Ascending aorta (tissue), 2 donors: Measurements from ENCODE around the gene GIPR. TPM values are rescaled to one million over a fixed set of nuclear protein-coding genes. Genes with fewer than 3 reads are reported as not detected.

Source experiments
- DNase-seq, 2 donors: peaks; one replicate each; pipeline ENCODE4 v3.0.0-alpha.2; 2019; ENCODE audit warnings: low spot score in 2 of 2
- H3K27ac ChIP-seq, 2 donors: fragments of 200-600 bp; sonication (generic); one replicate each; pipeline ENCODE4 v1.5.1; 2016 to 2017; ENCODE audit warnings: mild to moderate bottlenecking in 1 of 2
- H3K27me3 ChIP-seq: fragments of 200-600 bp; sonication (generic); one replicate; pipeline ENCODE4 v1.5.1; 2017
- H3K36me3 ChIP-seq, 2 donors: fragments of 200-600 bp; sonication (generic); one replicate each; pipeline ENCODE4 v1.5.1; 2016
- H3K4me1 ChIP-seq, 2 donors: fragments of 200-600 bp; sonication (generic); one replicate each; pipeline ENCODE4 v1.5.1; 2016 to 2017; ENCODE audit warnings: mild to moderate bottlenecking in 1 of 2
- H3K4me3 ChIP-seq, 2 donors: fragments of 200-600 bp; sonication (generic); one replicate each; pipeline ENCODE4 v1.5.1; 2016 to 2017; ENCODE audit warnings: mild to moderate bottlenecking in 1 of 2
- H3K9me3 ChIP-seq, 2 donors: fragments of 200-600 bp; sonication (generic); one replicate each; pipeline ENCODE4 v1.5.1; 2016
- intact Hi-C: fragments of 100-400 bp; cut with DNase I; formaldehyde crosslinking; loops from one replicate; pipeline ENCODE4 v1.15.1; 2023
- total RNA-seq: library from RNA; depleted of rRNA; stranded (reverse); fragments of >200 nt; gene quantifications from one replicate; pipeline ENCODE4 v1.1.0, GENCODE V29; 2016
- TF ChIP-seq, protein P1 (sequence below), 3 experiments: fragments of 200-600 bp in 2 of 3; fragments of 450-650 bp in 1 of 3; sonication (generic) in 2 of 3; IDR thresholded peaks; one replicate each; pipeline ENCODE4 v1.5.1; 2016 to 2019; ENCODE audit warnings: antibody characterized with exemption in 3 of 3, mild to moderate bottlenecking in 1 of 3, moderate library complexity in 1 of 3

GIPR gene
- total RNA-seq, 1 donor from 2014 or later: not detected

DNA sequence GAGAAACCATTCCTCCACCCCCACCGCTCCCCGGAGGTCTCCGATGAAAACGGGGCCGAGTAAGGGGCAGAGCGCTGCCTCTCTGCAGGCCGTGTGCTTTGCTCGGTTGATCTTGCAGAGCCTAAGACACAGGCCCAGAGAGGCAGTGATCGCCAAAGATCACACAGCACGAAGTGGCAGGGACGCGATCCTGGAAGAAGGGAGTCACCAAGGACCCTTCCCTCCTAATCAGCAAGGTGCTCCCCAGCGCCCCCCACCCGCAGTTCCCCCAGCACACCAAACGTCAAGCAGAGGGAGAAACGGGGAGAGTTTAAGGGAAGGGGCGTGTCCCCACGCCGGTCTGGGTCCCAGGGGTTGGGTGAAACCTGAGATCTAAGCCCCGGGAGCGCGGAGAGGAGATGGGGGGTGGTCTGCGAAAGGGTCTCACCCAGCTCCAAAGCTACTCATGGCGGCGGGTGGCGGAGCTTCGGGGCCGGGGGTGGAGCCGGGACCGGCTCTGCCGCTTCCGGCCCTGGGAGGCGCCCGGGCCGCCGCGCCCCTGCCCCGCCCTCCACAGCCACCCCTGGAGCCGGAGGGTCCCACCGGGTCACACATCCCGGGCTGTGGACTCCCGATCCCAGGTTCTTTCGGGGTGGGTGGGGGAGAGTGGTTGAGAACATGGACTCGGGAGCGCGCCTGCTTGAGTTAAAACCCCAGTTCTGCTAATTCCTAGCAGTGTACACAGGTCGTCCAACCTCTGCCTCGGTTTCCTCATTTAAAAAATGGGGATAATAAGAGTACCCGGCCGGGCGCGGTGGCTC, 28.9 kb upstream of the GIPR start, which contains the start of gene EML2:
Gene EML2, minus strand, starts transcription at position 468 of the 800 bp plus-strand sequence. Its CDS starts 21 bp downstream, at position 447.
- intact Hi-C loops: loop anchor here (10.0 kb wide), 1 partner anchor 214 kb away; the partner anchor contains the start of gene ERCC1
- Histone ChIP-seq H3K4me1 (peaks cover 7 to 26% of the 10 kb centered on the region in 2 donors), H3K27me3 (no peaks in the 10 kb centered on the region), H3K9me3 (no peaks in the 10 kb centered on the region), H3K36me3 (no peaks in the 10 kb centered on the region), H3K4me3 (peak within 1 kb of the TSS; percentile 58 to 84), H3K27ac (peak within 1 kb of the TSS in 1 of 2 donors; percentile 52)
- peak in 1 of 2 donors; percentile 72 for DNase-seq
- TF ChIP-seq, protein P1, sequence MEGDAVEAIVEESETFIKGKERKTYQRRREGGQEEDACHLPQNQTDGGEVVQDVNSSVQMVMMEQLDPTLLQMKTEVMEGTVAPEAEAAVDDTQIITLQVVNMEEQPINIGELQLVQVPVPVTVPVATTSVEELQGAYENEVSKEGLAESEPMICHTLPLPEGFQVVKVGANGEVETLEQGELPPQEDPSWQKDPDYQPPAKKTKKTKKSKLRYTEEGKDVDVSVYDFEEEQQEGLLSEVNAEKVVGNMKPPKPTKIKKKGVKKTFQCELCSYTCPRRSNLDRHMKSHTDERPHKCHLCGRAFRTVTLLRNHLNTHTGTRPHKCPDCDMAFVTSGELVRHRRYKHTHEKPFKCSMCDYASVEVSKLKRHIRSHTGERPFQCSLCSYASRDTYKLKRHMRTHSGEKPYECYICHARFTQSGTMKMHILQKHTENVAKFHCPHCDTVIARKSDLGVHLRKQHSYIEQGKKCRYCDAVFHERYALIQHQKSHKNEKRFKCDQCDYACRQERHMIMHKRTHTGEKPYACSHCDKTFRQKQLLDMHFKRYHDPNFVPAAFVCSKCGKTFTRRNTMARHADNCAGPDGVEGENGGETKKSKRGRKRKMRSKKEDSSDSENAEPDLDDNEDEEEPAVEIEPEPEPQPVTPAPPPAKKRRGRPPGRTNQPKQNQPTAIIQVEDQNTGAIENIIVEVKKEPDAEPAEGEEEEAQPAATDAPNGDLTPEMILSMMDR (IDR thresholded peaks at IDR 0.05): no peak

DNA sequence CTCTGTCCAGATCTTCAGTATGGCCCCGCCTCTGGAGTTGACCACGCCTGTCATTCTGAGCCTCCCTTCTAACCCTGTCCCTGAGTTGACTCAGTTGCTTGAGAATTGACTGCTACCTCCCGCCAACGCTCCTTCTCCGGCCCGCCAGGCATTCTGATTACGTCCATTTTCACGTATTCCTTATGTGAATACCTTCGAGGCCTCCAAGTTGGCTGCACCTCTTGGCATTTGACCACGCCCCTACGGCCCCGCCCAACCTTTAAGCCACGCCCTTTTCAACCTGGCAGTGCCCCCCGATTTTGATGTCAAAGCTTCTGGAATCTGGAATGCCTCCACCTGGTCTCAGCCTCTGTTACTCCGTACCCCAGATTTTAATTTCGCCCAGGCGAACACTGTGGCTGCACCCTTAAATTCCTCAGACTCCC, 27.2 kb upstream of the GIPR start:
- Histone ChIP-seq H3K27ac (peak overlapping the region; percentile 68 to 83), H3K36me3 (no peaks in the 10 kb centered on the region), H3K4me3 (peak overlapping the region in 1 of 2 donors; percentile 66), H3K27me3 (no peaks in the 10 kb centered on the region), H3K9me3 (no peaks in the 10 kb centered on the region), H3K4me1 (peaks cover 10 to 23% of the 10 kb centered on the region in 2 donors)
- no peak for DNase-seq
- intact Hi-C loops: no loop called here
- TF ChIP-seq, protein P1 (IDR thresholded peaks at IDR 0.05): no peak

DNA sequence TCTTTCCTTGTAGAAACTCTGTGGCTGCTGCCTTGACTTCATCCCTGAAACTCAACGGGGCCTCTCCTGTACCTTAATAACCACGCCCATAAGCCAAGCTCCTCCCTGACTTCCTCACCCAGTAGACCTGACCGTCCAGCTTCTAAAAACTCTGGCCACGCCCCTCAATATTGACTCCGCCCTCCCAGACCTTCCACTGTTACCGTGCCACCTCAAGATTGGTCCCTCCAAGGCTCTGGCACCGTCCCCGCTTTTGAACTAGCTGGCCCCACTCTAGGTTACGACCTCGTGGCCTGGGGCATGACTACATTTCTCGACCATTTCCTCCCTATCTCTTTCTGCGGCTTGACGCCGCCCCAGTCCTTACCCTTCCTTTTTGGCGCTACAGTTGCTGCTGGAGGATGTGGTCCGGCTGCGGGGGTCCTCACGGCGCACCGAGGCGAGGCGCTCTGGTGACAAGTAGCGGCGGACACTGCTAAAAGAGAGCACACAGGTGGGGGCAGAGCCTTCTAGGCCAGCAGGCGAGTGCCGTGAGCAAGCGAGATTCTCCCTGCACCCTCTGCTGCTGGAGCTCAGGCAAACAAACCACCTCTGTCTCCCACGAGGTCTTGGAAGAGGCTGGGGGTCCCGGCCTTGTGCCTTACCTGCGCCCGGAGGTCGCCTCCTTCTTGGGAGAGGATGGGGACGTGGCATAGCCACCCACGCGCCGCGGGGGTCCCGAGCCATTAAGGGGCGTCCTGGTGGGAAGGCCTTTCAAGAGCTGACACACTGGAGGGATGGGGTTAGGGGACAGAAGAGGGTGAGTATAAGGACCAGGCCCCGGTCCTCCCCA, 26.5 kb upstream of the GIPR start:
- peak; percentile 55 to 88 for DNase-seq
- TF ChIP-seq, protein P1 (IDR thresholded peaks at IDR 0.05): no peak
- peaks cover 10 to 23% of the 10 kb centered on the region in 2 donors for H3K4me1 ChIP-seq
- intact Hi-C loops: loop anchor here (1.0 to 2.0 kb wide), 2 partner anchors 34 to 57 kb away; partner anchors contain the start of gene OPA3
- H3K4me3 ChIP-seq: peak overlapping the region; percentile 51 to 66
- peak overlapping the region; percentile 68 to 83 for H3K27ac ChIP-seq
- H3K36me3 ChIP-seq: no peaks in the 10 kb centered on the region
- no peaks in the 10 kb centered on the region for H3K27me3 ChIP-seq
- no peaks in the 10 kb centered on the region for H3K9me3 ChIP-seq

DNA sequence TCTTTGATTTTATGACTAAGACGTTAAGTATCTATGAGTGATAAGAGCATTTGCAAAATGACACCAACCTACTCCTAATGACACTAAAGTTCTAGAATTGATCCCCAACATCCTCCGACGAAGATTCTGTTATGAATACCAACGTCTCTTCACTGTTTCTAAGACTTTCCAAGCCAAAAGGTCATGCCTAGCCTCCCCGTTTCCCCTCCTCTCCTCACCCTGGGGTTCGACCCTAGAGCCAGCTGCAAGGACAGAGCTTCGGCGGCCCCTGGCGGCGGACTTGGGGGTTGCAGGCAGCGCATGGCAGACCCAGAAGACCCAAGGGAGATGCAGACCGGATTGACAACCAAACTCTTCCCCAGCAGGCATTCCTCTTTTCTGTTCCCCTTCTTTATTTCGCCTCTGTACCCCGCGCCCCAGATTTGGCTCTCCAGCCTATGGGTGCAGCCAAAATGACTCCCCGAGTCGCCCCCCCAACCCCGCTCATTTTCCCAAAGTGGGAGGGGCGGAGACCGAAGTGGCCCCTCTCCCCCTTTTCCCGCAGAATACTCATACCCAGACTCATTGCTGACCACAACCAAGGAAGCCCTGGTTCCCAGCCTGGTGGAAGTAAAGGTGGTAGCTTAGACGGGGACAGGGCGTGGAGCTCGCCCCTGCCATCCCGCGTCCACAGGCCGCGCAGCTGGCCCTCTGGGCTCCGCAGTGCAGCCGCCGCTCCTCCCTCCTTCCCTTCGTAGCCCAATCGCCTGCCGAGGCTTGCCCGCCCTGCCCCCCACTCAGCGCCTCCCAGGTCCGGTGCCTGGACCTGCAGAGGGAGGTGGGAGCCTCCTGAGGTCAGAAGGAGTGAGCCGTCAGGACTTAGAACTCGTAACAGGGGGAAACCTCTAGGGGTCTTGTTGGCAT, 24.7 kb upstream of the GIPR start:
- peak; percentile 25 to 89 for DNase-seq
- intact Hi-C loops: loop anchor here (1.0 to 2.0 kb wide), 2 partner anchors 58 to 120 kb away; partner anchors contain the start of gene OPA3
- no peaks in the 10 kb centered on the region for H3K27me3 ChIP-seq
- no peaks in the 10 kb centered on the region for H3K36me3 ChIP-seq
- no peaks in the 10 kb centered on the region for H3K9me3 ChIP-seq
- peaks cover 10 to 13% of the 10 kb centered on the region in 2 donors for H3K4me1 ChIP-seq
- H3K27ac ChIP-seq: no peak overlapping the region
- TF ChIP-seq, protein P1 (IDR thresholded peaks at IDR 0.05): peak; percentile 96 to 97 (median 97)
- no peak overlapping the region for H3K4me3 ChIP-seq
